ENCODE data around the gene TOMM20.
A peak's percentile ranks its signal among the peaks of the same experiment; 100 is the strongest.
"Not testable (repeated sequence)": the region's sequence is repeated elsewhere in the genome, so short reads cannot be mapped to it uniquely, and the experiment has no call there.

The TOMM20 gene

GRCh38 chr1:235078480-235079381 lies 49.9 kb downstream of the TOMM20 start:
- no peak for DNase-seq (ENCODE audit: low read depth)

- DNase-seq (ENCODE audit: low read depth): no peak
Observed at GRCh38 chr1:235077571-235078479, 50.8 kb downstream of the TOMM20 start.

GRCh38 chr1:235077163-235077540 lies 51.5 kb downstream of the TOMM20 start:
- no peak for DNase-seq (ENCODE audit: low read depth)

GRCh38 chr1:235076504-235077162 lies 52.0 kb downstream of the TOMM20 start:
- DNase-seq (ENCODE audit: low read depth): no peak

- DNase-seq (ENCODE audit: low read depth): no peak
Observed at GRCh38 chr1:235075777-235076308, 52.8 kb downstream of the TOMM20 start.

GRCh38 chr1:235075048-235075776 lies 53.4 kb downstream of the TOMM20 start:
- peak; percentile 87 for DNase-seq (ENCODE audit: low read depth)

GRCh38 chr1:235074523-235075047 lies 54.1 kb downstream of the TOMM20 start:
- DNase-seq (ENCODE audit: low read depth): no peak

- DNase-seq (ENCODE audit: low read depth): no peak
Observed at GRCh38 chr1:235073968-235074522, 54.6 kb downstream of the TOMM20 start.

- DNase-seq (ENCODE audit: low read depth): no peak
Observed at GRCh38 chr1:235073331-235073967, 55.2 kb downstream of the TOMM20 start.

- DNase-seq (ENCODE audit: low read depth): not testable (repeated sequence)
Observed at GRCh38 chr1:235072577-235072976, 56.1 kb downstream of the TOMM20 start.

GRCh38 chr1:235072096-235072495 lies 56.5 kb downstream of the TOMM20 start:
- DNase-seq (ENCODE audit: low read depth): no peak

- no peak for DNase-seq (ENCODE audit: low read depth)
Observed at GRCh38 chr1:235070819-235071218, 57.8 kb downstream of the TOMM20 start.

GRCh38 chr1:235069577-235070563 lies 58.8 kb downstream of the TOMM20 start:
- DNase-seq (ENCODE audit: low read depth): peak; percentile 88

- DNase-seq (ENCODE audit: low read depth): no peak
Observed at GRCh38 chr1:235069176-235069575, 59.5 kb downstream of the TOMM20 start.

GRCh38 chr1:235068158-235069121 lies 60.2 kb downstream of the TOMM20 start:
- no peak for DNase-seq (ENCODE audit: low read depth)

- peak; percentile 96 for DNase-seq (ENCODE audit: low read depth)
Observed at GRCh38 chr1:235067396-235068157, 61.1 kb downstream of the TOMM20 start.

All from HS-5 (cell line).